H1 (cell line): ENCODE results near the gene STAM2. TPM values are rescaled to one million over a fixed set of nuclear protein-coding genes. Genes with fewer than 3 reads are reported as not detected.

Source experiments
- SIN3A ChIP-seq, 2 experiments: IDR thresholded peaks in 1 of 2; conservative IDR thresholded peaks in 1 of 2; 2 replicates each; pipeline ENCODE4 v1.6.1; 2011 to 2012; ENCODE audit warnings: low read length in 2 of 2, improper control_type of control experiment in 1 of 2, low read depth in 1 of 2, mild to moderate bottlenecking in 1 of 2
- polyA plus RNA-seq, 7 experiments: library from polyadenylated mRNA; depleted of rRNA in 3 of 7; stranded (reverse) in 5 of 7; unstranded in 2 of 7; fragments of >200 nt in 5 of 7; fragments of 200-250 nt in 2 of 7; gene quantifications; 1 replicate in 5 of 7; 2 replicates in 1 of 7; 4 replicates in 1 of 7; pipeline versions ENCODE4 v1.2.1 to v1.2.3, GENCODE V29; 2011 to 2013; ENCODE audit warnings: missing spikeins in 2 of 7, mixed read lengths in 2 of 7
- total RNA-seq: library from RNA; stranded (reverse); fragmentation: NEBNext Ultra II Directional; extraction: Animal tissue kit (Norgen Biotek cat#: 25700); gene quantifications from 2 replicates; pipeline ENCODE4 v1.2.1, GENCODE V29; 2021
- TF ChIP-seq, protein P1 (sequence below): fragments of 300-600 bp; sonication (generic); IDR thresholded peaks from 2 replicates; pipeline ENCODE4 v1.7.1; 2012; ENCODE audit warnings: low read length, moderate library complexity, mild to moderate bottlenecking, inconsistent platforms; ENCODE audit not compliant: insufficient replicate concordance

Gene STAM2
- total and polyA plus RNA-seq, 2 of the 8 experiments (the other 6 are each of a cell fraction or from before 2014, with no cell fraction given), result 5.4 to 9.4 TPM

DNA sequence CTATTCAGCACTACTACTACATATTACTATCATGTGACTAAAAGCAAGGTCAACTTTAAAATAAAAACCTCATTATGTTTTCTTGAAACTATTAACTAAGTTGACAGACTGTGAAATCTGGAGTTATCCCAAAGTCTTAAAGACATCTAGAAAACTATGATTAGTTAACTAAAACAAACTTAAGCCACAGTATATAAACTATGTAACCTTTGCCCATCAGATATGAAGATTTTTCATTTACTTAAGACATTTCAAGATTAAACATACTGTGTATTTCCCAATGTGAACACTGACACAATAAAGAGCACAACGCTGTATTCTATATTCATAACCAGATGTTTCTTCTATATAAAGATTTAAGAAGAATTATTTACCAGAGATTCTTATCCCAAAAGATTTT is 43.3 kb downstream of the STAM2 start (continued):
- TF ChIP-seq, protein P1, sequence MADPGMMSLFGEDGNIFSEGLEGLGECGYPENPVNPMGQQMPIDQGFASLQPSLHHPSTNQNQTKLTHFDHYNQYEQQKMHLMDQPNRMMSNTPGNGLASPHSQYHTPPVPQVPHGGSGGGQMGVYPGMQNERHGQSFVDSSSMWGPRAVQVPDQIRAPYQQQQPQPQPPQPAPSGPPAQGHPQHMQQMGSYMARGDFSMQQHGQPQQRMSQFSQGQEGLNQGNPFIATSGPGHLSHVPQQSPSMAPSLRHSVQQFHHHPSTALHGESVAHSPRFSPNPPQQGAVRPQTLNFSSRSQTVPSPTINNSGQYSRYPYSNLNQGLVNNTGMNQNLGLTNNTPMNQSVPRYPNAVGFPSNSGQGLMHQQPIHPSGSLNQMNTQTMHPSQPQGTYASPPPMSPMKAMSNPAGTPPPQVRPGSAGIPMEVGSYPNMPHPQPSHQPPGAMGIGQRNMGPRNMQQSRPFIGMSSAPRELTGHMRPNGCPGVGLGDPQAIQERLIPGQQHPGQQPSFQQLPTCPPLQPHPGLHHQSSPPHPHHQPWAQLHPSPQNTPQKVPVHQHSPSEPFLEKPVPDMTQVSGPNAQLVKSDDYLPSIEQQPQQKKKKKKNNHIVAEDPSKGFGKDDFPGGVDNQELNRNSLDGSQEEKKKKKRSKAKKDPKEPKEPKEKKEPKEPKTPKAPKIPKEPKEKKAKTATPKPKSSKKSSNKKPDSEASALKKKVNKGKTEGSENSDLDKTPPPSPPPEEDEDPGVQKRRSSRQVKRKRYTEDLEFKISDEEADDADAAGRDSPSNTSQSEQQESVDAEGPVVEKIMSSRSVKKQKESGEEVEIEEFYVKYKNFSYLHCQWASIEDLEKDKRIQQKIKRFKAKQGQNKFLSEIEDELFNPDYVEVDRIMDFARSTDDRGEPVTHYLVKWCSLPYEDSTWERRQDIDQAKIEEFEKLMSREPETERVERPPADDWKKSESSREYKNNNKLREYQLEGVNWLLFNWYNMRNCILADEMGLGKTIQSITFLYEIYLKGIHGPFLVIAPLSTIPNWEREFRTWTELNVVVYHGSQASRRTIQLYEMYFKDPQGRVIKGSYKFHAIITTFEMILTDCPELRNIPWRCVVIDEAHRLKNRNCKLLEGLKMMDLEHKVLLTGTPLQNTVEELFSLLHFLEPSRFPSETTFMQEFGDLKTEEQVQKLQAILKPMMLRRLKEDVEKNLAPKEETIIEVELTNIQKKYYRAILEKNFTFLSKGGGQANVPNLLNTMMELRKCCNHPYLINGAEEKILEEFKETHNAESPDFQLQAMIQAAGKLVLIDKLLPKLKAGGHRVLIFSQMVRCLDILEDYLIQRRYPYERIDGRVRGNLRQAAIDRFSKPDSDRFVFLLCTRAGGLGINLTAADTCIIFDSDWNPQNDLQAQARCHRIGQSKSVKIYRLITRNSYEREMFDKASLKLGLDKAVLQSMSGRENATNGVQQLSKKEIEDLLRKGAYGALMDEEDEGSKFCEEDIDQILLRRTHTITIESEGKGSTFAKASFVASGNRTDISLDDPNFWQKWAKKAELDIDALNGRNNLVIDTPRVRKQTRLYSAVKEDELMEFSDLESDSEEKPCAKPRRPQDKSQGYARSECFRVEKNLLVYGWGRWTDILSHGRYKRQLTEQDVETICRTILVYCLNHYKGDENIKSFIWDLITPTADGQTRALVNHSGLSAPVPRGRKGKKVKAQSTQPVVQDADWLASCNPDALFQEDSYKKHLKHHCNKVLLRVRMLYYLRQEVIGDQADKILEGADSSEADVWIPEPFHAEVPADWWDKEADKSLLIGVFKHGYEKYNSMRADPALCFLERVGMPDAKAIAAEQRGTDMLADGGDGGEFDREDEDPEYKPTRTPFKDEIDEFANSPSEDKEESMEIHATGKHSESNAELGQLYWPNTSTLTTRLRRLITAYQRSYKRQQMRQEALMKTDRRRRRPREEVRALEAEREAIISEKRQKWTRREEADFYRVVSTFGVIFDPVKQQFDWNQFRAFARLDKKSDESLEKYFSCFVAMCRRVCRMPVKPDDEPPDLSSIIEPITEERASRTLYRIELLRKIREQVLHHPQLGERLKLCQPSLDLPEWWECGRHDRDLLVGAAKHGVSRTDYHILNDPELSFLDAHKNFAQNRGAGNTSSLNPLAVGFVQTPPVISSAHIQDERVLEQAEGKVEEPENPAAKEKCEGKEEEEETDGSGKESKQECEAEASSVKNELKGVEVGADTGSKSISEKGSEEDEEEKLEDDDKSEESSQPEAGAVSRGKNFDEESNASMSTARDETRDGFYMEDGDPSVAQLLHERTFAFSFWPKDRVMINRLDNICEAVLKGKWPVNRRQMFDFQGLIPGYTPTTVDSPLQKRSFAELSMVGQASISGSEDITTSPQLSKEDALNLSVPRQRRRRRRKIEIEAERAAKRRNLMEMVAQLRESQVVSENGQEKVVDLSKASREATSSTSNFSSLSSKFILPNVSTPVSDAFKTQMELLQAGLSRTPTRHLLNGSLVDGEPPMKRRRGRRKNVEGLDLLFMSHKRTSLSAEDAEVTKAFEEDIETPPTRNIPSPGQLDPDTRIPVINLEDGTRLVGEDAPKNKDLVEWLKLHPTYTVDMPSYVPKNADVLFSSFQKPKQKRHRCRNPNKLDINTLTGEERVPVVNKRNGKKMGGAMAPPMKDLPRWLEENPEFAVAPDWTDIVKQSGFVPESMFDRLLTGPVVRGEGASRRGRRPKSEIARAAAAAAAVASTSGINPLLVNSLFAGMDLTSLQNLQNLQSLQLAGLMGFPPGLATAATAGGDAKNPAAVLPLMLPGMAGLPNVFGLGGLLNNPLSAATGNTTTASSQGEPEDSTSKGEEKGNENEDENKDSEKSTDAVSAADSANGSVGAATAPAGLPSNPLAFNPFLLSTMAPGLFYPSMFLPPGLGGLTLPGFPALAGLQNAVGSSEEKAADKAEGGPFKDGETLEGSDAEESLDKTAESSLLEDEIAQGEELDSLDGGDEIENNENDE, result no peak
- TF ChIP-seq SIN3A (conservative IDR thresholded peaks at IDR 0.05 in 1 of 2, IDR thresholded peaks at IDR 0.05 in 1 of 2; ENCODE audit: low read depth in 1 of 2, low read length in 2 of 2), result no peak
